Activated CD8-positive, alpha-beta memory T cell treated with anti-CD3 and anti-CD28 coated beads for 1 hour (primary cell): ENCODE results near the gene CHD9.

Experiments
- DNase-seq, 2 donors: peaks; one replicate each; pipeline ENCODE4 v3.0.0-alpha.2; 2020; ENCODE audit warnings: low read depth in 1 of 2; ENCODE audit errors: extremely low read depth in 1 of 2

Gene CHD9

DNA sequence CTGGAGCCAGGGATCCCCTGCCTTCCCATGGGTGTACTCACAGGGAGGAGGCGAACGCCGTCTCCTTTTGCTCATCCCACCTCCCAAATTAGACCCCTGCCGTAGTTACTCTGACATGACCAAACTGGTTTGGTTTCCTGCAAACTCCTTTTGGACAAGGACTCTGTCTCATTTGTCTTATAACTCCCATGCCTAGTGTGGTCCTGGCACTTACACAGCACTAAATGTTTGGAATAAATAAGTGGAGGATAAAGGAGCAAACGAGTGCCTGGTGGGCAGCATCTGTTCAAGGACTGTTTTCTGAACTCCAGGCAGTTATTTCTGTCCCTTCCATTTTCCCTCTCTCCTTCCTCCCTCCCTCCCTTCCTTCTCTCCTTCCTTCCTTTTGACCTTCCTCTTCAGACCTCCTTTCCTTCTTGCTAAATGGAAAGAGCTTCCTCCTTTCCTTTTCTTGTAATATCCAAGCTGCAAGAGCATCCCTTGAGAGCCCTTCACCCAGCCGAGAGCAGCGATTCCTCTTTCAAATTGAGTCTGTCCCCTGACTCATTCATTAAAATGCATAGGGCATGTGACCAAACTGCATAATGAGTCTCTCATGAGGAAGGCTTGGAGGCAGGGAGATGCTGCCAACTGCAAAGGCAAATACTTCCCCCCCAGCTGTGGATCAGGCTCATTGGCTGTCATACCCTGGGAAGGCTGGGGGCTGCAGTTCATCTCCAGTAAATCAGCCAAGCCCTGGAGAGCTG lies 36.8 kb downstream of the CHD9 start:
- no peak for DNase-seq

DNA sequence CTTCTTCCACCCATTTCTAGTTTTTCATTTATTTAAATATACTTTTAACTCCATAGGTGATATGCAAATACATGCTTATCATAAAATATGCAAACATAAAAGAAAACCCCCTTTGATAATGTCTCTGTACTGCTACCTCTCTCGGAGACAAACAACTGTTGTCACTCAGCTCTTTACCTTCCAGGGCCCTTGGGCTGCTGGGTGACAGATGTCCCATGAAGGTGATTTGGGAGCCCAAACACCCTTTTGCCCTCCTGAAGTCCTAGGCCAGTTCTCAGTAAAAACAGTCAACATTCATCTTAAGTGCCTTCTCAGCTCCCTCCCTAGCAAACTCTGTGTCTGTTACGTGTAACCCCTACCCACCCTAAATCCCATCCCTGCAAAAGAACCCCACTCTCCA lies 37.5 kb downstream of the CHD9 start:
- no peak for DNase-seq

DNA sequence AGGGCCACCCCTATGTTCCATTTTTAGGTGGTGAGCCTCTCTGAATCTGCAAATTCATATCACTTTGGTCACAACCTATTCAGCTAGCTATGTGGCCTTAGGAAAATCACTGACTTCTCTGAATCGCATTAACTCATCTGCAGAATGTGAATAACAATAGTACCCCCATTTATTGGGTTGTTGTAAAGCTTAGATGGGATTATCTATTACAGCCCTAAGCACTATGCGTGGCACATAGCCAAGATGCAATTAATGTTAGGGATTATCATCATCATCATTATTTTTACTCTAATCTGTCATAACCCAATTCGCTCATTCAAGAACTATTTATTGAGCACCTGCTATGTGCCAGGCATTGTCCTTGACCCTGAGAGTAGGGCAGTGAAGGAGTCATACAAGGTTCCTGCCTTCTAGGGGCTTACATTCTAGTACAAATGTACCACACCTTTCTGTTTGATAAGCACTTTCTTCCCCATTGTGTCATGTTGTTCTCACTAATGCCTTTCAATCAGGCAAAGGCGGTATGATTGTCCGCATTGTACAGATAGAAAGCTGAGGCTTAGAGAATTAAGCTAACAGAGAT lies 38.5 kb downstream of the CHD9 start:
- no peak for DNase-seq

DNA sequence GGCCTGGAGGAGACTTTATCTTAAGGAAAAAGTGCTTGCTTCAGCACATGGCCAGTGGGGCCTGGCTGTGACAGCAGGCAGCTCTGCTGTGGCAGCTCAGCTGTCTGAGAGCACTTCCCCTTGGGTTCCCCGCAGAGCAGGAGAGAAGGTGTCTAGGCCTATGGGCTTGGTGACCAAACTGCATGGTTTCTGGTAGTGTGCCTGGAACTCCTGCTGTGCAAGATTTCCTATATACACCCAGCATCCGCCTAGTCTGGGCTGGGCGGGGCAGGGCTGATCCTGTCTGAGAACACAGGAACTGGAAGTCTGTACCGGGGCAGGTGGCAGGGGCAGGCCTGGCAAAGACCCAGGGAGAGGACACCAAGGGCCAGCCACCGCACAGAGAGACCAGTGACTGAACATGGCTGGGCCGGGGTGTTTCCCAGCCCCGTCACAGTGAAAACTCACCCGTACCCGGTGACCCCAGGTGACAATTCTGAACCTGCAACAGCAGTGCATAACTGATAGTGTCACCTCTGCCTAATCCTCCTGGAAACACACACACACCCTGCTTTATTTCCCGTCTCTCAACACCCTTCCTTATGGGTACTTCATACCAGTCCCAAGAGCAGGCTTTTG lies 39.3 kb downstream of the CHD9 start:
- peak in 1 of 2 donors; percentile 1 for DNase-seq

- no peak for DNase-seq
Observed at GRCh38 chr16:53097190-53097589, 42.4 kb downstream of the CHD9 start.

DNA sequence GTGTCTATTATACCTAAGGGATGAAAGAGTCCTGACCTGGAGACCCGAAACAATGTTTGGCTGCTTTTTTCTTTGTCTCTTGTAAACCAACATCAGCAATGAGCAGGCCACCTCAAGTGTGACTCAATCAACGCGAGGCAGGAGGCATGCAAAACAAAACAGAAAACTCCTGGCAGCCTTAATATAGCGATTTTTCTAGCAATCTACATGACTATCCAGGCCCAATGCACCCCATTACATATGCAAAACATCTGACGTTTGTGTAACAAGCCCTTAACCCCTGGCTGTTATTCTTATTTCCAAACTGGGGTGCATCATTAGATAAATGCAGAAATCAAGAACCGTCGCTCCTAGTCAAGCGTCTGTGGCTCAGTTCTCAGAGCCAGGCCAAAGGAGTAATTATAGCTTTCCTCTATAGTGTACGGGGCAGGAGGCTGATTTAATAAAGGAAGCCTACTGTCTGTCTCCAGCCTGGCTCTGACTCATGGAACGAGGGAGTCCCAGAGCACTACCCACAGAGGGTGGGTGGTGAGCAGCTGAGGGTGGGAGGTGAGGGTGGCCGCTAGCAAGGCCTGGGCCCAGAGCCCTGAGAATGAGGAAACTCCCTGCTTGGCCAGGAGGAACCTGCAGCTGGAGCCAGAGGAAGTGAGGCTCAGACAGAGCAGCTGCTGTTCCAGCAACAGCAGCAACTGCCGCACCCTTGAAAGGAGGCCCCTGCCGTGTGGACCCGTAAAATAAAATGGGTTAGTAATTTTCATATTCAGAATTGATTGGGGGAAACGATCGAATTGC lies 43.9 kb downstream of the CHD9 start:
- peak in 1 of 2 donors; percentile 5 for DNase-seq

DNA sequence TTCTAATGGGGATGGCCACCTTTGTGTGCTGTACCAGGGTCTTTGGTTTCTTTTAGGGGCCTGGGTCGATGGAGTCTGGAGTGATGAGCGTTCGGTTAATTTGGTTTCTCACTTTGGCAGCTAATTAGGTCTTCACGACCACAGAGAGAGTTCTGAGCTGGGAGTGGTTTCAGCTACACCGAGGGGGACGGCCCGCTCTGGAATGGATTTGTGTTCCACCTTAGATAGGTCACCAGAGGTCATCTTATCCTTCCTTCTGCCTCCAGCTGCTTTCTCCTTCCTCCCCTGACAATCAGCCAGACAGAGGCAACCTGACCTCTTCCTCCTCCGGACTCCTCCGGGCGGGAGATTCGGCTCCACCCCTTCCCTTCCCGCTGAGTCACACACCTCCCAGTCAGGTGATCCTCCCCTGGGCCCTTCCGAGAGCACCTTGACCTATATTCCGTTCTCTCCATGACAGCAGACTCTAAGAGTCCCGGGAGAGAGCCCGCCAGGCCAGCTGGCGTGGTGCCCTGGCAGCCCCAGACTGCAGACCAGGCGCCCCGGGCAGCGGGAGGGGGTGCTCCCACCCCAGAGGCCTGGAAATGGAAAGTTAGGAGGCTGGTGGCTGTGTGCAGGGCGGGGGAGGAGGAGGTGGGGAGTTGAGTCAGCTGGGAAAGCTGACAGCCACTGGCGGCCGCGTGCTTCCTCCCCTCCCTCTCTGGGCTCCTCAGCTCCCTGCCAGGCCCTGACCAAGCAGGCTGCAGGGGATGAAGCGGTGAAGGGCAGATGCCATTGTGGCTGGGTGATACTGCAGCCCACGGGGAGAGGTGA lies 44.7 kb downstream of the CHD9 start:
- peak; percentile 8 to 21 for DNase-seq

- DNase-seq, result no peak
Observed at GRCh38 chr16:53100131-53100748, 45.4 kb downstream of the CHD9 start.

GRCh38 chr16:53100889-53101288 lies 46.1 kb downstream of the CHD9 start:
- DNase-seq, result no peak

- no peak for DNase-seq
Observed at GRCh38 chr16:53103811-53104210, 49.0 kb downstream of the CHD9 start.

DNA sequence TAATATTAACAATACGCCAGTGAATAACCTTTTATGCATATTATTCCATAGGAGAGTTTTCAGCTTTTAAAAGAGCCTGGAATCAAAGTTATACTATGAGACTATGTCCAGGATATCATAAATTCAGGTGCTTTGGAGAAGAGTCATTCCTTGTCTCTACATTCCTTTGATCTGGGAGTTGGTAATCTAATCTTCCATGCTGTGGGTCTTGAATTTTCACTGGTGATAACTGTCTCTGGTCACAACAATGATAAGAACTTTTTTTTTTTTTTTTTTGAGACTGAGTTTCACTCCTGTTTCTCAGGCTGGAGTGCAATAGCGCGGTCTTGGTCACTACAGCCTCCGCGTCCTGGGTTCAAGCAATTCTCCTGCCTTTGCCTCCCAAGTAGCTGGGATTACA lies 50.8 kb downstream of the CHD9 start:
- no peak for DNase-seq

- no peak for DNase-seq
Observed at GRCh38 chr16:53111078-53111791, 56.4 kb downstream of the CHD9 start.

DNA sequence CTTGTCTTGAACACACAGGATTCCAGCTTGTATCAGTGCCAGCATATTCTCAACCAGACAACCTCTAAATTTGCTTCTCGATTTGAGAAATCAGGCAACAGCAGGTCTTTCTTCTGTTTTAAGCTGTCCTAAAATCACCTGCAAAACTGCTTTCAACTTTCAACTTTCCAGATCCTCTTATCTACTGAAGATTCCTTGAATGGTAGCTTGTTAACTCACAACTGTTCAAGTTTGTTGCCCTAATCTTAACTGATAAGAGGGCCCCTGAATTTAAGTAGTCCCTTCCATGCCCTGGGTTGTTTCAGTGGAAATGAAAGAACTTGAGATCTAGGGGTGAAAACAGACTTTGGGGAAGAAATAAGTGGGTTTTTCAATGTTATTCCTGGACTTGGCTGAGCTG lies 57.2 kb downstream of the CHD9 start:
- no peak for DNase-seq

DNA sequence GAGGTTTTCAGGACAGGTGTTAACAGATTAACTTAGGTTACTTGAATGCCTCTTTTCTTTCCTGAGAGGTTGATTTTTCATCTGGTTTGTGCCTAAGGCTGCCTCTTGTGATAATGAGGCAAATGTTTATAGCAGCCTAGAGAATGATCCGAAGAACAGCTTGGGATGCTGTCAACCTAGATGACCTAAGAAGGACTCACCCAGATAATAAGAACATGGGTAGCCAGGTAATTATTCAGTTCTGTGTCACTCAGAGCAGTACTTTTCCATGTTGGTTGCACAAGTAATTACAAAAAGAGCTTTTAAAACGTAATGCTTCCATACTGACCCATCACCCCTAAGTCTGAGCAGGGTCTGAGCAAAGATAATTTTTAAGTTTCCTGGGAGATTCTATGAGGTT lies 60.3 kb downstream of the CHD9 start:
- DNase-seq, result no peak

DNA sequence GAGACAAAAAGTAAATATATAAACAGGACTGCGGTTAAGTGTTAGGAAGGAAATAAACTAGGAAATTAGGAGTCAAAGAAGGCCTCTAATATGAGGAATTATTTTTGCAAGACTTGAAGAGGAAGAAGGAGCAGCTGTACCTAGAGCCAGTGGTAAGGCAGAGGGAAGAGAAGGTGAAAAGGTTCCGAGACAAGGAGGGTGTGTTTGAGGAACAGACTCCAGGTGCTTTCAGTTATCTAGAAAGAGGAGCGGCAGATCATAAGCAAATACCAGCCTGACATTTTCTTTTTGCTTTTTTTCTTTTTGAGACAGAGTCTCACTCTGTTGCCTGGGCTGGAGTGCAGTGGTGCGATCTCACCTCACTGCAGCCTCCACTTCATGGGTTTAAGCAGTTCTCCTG lies 61.0 kb downstream of the CHD9 start:
- no peak for DNase-seq

DNA sequence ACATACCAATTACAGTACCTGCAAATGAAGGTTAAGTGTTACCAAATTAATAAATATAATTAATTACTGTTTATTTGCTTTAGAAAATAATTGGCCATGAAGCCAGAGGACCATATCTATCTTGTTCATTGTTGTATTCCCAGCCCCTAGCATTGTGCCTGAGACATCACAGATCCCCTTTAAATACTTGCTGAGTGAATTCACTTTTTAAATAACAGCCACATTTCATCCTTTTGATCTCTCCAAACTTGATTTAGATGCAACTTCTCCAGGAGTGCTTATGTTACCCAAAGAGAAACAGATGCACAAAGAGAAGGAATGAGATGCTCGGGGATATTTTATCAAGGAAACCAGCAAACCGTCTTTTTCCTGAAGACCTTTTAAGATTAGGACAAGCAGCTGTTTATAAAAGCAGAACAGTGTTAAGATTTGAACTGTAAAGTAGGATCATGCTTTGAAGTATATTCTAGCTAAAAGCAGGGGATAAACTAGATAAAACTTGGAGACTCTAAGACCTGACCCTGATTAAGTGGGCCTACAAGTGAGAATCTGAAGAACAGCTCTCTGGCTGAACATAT lies 66.3 kb downstream of the CHD9 start:
- no peak for DNase-seq

DNA sequence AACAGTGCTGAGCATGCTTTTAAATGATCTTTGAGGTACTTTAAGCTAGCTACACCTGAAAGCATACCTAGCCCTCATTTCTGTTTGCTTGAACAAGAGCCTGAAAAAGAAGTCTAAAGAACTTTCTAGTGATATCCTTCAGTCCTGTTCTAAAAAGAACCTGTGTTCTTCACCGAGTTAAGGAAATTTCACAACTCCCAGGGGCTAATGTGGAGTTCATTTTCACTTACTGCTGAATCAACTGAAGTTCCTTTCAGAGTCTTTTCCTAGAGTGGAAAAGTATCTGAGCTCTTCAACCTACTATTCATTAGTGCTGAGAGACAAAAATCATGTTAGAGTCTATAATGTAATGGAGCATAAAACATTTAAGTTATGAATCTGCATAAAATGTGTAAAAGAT lies 66.9 kb downstream of the CHD9 start:
- DNase-seq, result no peak

GRCh38 chr16:53123747-53124146 lies 69.0 kb downstream of the CHD9 start:
- DNase-seq, result no peak

- no peak for DNase-seq
Observed at GRCh38 chr16:53126390-53126789, 71.6 kb downstream of the CHD9 start.
